ENCODE results near the gene APBA2. TPM values are rescaled to one million over a fixed set of nuclear protein-coding genes. Genes with fewer than 3 reads are reported as not detected.

Gene APBA2
- total RNA-seq, 1 donor from 2014 or later = 51.4 TPM

GRCh38 chr15:28927043-28927442, 41.3 kb downstream of the APBA2 start:
- Histone ChIP-seq H3K27me3 (ENCODE audit: control insufficient read depth, insufficient read depth, low read length) (no peaks in the 10 kb centered on the region), H3K36me3 (ENCODE audit: control insufficient read depth, insufficient read depth, low read length) (no peaks in the 10 kb centered on the region), H3K4me3 (ENCODE audit: low read depth, low read length) (no peak overlapping the region)
- TF ChIP-seq CTCF (IDR thresholded peaks at IDR 0.05; ENCODE audit: insufficient read depth, low read length, poor library complexity, severe bottlenecking) = no peak
- DNase-seq (ENCODE audit: low read depth) = no peak

- TF ChIP-seq CTCF (IDR thresholded peaks at IDR 0.05; ENCODE audit: insufficient read depth, low read length, poor library complexity, severe bottlenecking) = no peak
- no peak for DNase-seq (ENCODE audit: low read depth)
- no peaks in the 10 kb centered on the region for H3K27me3 ChIP-seq (ENCODE audit: control insufficient read depth, insufficient read depth, low read length)
- no peak overlapping the region for H3K4me3 ChIP-seq (ENCODE audit: low read depth, low read length)
- no peaks in the 10 kb centered on the region for H3K36me3 ChIP-seq (ENCODE audit: control insufficient read depth, insufficient read depth, low read length)
Observed at GRCh38 chr15:28929200-28929599, 43.4 kb downstream of the APBA2 start.

- Histone ChIP-seq H3K27me3 (ENCODE audit: control insufficient read depth, insufficient read depth, low read length) (no peaks in the 10 kb centered on the region), H3K36me3 (ENCODE audit: control insufficient read depth, insufficient read depth, low read length) (no peaks in the 10 kb centered on the region), H3K4me3 (ENCODE audit: low read depth, low read length) (no peak overlapping the region)
- no peak for DNase-seq (ENCODE audit: low read depth)
- TF ChIP-seq CTCF (IDR thresholded peaks at IDR 0.05; ENCODE audit: insufficient read depth, low read length, poor library complexity, severe bottlenecking) = no peak
Observed at GRCh38 chr15:28930011-28930410, 44.2 kb downstream of the APBA2 start.

- no peak for TF ChIP-seq CTCF (IDR thresholded peaks at IDR 0.05; ENCODE audit: insufficient read depth, low read length, poor library complexity, severe bottlenecking)
- H3K27me3 ChIP-seq (ENCODE audit: control insufficient read depth, insufficient read depth, low read length) = no peaks in the 10 kb centered on the region
- no peak for DNase-seq (ENCODE audit: low read depth)
- H3K4me3 ChIP-seq (ENCODE audit: low read depth, low read length) = no peak overlapping the region
- H3K36me3 ChIP-seq (ENCODE audit: control insufficient read depth, insufficient read depth, low read length) = no peaks in the 10 kb centered on the region
Observed at GRCh38 chr15:28930476-28931291, 44.9 kb downstream of the APBA2 start.

GRCh38 chr15:28931828-28932227, 46.1 kb downstream of the APBA2 start:
- no peaks in the 10 kb centered on the region for H3K36me3 ChIP-seq (ENCODE audit: control insufficient read depth, insufficient read depth, low read length)
- H3K27me3 ChIP-seq (ENCODE audit: control insufficient read depth, insufficient read depth, low read length) = no peaks in the 10 kb centered on the region
- no peak for DNase-seq (ENCODE audit: low read depth)
- no peak for TF ChIP-seq CTCF (IDR thresholded peaks at IDR 0.05; ENCODE audit: insufficient read depth, low read length, poor library complexity, severe bottlenecking)
- no peak overlapping the region for H3K4me3 ChIP-seq (ENCODE audit: low read depth, low read length)

GRCh38 chr15:28932361-28932760, 46.6 kb downstream of the APBA2 start:
- no peak for DNase-seq (ENCODE audit: low read depth)
- Histone ChIP-seq H3K27me3 (ENCODE audit: control insufficient read depth, insufficient read depth, low read length) (no peaks in the 10 kb centered on the region), H3K36me3 (ENCODE audit: control insufficient read depth, insufficient read depth, low read length) (no peaks in the 10 kb centered on the region), H3K4me3 (ENCODE audit: low read depth, low read length) (no peak overlapping the region)
- no peak for TF ChIP-seq CTCF (IDR thresholded peaks at IDR 0.05; ENCODE audit: insufficient read depth, low read length, poor library complexity, severe bottlenecking)
